8988T (cell line): ENCODE data around the gene SBDS.
"Not testable (repeated sequence)": the region's sequence is repeated elsewhere in the genome, so short reads cannot be mapped to it uniquely, and the experiment has no call there.

Experiments
- DNase-seq: peaks from one replicate; pipeline ENCODE4 v3.0.0; 2011

The SBDS gene

GRCh38 chr7:66995050-66995776 lies at the start of gene SBDS:
SBDS (minus strand) TSS chr7:66995586; CDS start chr7:66995417, 169 bp downstream.
- DNase-seq, result not testable (repeated sequence)

- not testable (repeated sequence) for DNase-seq
Measured at GRCh38 chr7:67043559-67043930, 48.2 kb upstream of the SBDS start.

DNA sequence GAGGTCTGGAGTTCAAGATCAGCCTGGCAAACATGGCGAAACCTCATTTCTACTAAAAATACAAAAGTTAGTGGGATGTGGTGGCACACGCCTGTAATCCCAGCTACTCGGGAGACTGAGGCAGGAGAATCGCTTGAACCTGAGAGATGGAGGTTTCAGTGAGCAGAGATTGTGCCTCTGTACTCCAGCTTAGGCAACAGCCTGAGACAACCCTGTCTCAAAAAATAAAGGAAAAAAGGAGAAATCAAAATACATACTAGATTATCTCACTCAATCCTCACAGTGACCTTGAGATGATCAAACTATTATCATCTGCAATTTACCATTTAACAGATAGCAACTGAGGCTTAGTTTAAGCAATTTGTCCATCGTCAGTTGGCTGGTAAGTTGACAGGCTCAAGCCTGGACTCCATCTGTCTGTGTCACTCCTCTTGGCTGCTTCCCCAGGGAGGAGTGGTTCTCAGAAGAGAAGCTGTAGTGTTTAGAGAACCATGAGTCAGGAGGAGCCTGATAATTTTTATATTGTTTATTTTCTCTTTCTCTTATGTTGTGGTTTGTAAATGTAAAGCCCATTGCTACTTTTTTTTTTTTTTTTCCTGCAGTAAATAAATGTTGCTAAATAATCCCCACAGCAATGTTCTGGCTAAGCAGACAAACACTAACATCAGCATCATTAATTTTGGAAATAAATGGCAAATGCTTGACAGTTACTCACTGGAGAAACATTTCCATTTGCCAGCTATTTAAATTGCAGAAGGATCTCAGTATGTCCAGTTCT lies 47.6 kb upstream of the SBDS start:
- not testable (repeated sequence) for DNase-seq

DNA sequence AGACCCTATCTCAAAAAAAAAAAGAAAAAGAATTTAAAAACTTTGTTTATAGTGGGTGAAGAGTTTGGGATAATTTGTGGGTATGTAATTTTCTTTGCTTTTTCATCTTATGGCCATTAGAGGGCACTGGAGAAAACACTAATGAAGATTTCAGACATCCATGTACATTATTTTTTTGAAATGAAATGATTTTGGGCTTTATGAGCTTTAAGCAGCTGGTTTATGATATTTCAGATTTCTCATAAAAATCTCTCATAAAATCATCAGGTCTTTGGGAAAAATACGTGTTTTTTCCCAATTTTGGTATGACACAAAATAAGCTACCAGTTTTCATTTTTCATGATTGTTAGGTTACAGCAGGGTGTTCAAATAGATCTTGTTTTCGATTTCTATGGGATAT lies 45.4 kb upstream of the SBDS start:
- not testable (repeated sequence) for DNase-seq

DNA sequence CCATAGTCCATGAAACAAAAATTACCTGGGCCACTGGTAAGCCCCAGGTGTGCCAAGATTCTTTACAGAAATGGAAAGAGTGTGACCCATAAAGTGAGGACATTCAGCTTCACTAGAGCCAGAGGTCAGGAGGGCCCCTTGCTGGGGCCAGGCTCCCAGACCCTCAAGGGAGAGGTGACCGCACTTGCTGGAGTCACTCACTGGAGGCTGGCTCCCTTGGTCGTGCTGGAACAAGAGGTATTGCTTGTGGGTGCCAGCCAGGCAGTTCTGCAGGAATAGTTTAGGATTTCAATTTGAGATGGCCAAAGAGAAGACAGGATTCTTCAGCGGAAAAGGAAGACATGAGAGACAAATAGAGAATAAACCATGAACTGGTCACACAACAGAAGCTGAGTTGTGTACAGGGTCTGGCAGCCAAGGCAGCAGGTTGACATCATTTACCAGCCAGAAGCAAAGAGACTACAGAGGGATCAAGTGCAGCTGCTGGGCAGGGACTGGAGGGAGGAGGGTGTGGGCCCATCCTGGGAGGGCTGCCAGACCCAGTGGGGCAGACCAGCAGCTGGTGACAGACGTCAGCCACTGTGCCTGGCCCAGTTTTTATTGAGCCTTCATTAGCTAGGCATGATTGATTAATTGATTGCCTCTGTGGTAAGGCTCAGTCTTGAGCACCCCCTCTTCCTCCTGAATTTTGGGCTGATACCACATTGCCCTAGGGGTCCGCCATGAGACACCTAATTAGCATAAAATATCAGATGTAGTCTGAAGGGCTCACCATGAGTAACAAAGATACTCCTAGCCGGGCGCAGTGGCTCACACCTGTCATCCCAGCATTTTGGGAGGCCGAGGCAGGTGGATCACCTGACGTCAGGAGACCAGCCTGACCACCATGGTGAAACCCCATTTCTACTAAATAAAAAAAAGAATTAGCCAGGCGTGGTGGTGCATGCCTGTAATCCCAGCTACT lies 41.3 kb upstream of the SBDS start:
- DNase-seq, result not testable (repeated sequence)

GRCh38 chr7:67033251-67033650 lies 37.9 kb upstream of the SBDS start:
- DNase-seq, result no peak

GRCh38 chr7:67031685-67032084 lies 36.3 kb upstream of the SBDS start:
- not testable (repeated sequence) for DNase-seq

GRCh38 chr7:67025459-67025858 lies 30.1 kb upstream of the SBDS start:
- not testable (repeated sequence) for DNase-seq

DNA sequence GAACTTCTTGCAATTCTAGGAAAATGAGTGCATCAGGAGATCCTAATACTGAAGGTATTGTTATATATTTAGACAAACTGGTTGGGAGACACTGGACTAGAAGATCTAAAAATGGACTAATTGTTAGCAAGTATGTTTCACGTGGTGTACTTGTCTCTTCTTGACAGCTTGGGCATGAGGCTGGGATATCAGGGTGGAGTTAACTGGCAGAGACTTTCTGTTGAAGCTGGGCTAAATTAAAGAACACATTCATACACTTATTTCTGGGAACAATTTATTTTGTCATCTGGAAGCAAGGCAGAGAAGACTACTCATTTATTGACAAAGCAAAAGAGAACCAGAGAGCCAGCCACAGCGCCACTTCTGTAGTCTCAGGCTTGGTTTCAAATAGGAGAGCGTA lies 27.1 kb upstream of the SBDS start:
- no peak for DNase-seq

DNA sequence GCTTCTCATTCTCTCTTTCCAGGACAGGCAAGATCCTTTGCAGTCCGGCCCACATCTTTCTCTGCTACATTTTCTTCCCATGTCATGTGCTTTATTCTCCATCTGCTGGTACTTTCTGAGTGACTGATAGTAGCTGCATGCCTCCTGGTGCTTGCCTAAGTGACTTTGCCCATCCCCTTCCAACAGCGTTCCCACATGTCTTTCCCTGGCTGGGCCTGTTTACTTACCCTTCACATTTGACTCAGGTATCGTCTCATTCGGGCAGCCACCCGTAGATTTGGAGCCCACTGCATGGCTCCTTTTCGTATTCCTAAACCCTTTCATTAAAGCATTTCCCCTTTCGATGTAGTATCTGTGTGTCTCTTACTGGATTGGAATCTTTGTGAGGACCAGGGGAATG lies 25.9 kb upstream of the SBDS start:
- DNase-seq, result no peak

GRCh38 chr7:67019562-67020390 lies 24.4 kb upstream of the SBDS start:
- DNase-seq, result no peak

GRCh38 chr7:67018940-67019339 lies 23.6 kb upstream of the SBDS start:
- no peak for DNase-seq

GRCh38 chr7:67017971-67018370 lies 22.6 kb upstream of the SBDS start:
- DNase-seq, result not testable (repeated sequence)

DNA sequence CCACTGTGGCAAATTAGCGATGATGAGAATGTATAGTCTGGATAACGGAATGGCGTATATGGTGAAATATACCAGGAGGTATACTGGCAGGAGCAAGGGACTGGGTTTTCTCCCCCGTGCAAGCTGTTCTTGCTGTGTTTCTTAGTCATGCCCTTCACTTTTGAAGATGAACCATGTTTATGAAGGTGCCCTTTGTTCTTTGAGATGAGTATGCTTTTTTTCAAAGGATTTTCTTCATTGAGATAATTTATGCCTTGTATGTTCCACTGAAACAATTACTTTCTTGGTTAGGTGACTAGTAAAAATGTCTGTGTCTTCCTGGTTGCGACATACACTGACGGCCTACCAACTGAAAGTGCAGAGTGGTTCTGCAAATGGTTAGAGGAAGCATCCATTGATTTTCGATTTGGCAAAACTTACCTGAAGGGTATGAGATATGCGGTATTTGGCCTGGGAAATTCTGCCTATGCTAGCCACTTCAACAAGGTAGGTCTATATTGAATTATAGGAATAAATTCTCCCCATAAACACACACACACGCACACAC lies 18.8 kb upstream of the SBDS start:
- DNase-seq, result not testable (repeated sequence)

DNA sequence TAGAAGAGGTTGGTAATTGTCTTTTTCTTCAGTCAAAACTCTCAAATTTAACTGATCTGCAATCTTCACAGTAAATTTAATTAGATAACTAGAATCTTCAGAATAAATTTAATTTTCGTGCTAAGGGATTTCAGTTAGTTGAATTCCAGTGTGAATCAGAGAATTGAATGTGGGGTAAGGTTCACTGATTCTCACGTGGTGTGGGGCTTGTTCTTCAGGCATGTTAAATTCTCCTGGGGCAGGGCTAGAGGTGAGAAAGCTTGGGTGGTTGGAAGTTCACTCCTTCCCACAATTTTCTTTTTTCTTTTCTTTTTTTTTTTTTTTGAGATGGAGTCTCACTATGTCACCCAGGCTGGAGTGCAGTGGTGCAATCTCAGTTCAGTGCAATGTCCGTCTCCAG lies 14.3 kb upstream of the SBDS start:
- DNase-seq, result not testable (repeated sequence)

GRCh38 chr7:67008260-67008659 lies 12.9 kb upstream of the SBDS start:
- no peak for DNase-seq

DNA sequence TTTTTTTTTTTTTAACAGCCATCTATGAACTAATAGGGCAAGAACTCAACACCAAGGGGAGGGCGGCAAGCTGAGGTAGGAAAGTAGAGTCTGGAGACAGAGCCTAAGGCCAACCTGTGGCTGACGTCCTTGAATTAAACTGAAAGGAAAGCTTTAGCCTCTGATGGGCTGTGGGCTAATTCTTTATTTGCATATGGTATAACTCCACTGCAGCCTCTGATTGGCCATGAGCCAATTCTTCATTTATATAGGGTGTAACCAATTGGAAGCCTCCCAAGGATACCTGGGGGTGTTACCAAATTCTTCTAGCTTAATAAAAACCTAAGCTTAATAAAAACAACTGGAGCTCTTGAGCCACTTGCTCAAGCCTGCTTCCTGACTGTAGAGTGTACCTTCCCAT lies 11.6 kb upstream of the SBDS start:
- no peak for DNase-seq

DNA sequence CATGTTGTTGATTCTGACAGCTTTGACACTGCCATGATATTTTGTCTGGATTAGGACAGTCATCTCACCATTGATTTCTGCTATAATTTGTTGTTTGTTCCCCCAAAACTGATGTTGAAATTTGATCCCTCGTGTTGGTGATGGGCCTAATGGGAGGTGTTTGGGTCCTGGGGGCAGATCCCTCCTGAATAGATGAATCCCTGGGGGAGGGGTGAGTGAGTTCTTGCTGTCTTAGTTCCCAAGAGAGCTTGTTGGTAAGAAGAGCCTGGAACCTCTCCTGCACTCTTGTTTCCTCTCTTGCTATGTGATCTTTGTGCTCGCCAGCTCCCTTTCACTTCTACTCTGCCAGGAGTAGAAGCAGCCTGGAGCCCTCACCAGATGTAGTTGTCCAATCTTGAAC lies 8.8 kb upstream of the SBDS start:
- not testable (repeated sequence) for DNase-seq

GRCh38 chr7:67000601-67001258 lies 5.3 kb upstream of the SBDS start:
- not testable (repeated sequence) for DNase-seq

GRCh38 chr7:66996444-66997191 lies 1.2 kb upstream of the SBDS start, which contains the start of gene TYW1:
TYW1 (plus strand) TSS chr7:66996833; CDS start chr7:66996979, 146 bp downstream.
- not testable (repeated sequence) for DNase-seq
